ENCODE measurements around the gene FBLN2.

The FBLN2 gene

GRCh38 chr3:13533885-13534301 lies 15.0 kb upstream of the FBLN2 start:
- DNase-seq = no peak

- no peak for DNase-seq
Observed at GRCh38 chr3:13535526-13535875, 13.4 kb upstream of the FBLN2 start.

- no peak for DNase-seq
Observed at GRCh38 chr3:13535905-13536304, 13.0 kb upstream of the FBLN2 start.

GRCh38 chr3:13536432-13536831 lies 12.5 kb upstream of the FBLN2 start:
- no peak for DNase-seq

GRCh38 chr3:13536832-13537231 lies 12.1 kb upstream of the FBLN2 start:
- no peak for DNase-seq

GRCh38 chr3:13537244-13537908 lies 11.5 kb upstream of the FBLN2 start:
- DNase-seq = no peak

- DNase-seq = no peak
Observed at GRCh38 chr3:13537909-13538296, 11.0 kb upstream of the FBLN2 start.

GRCh38 chr3:13538520-13539291 lies 10.2 kb upstream of the FBLN2 start:
- DNase-seq = no peak

- no peak for DNase-seq
Observed at GRCh38 chr3:13539292-13539638, 9.7 kb upstream of the FBLN2 start.

GRCh38 chr3:13539671-13540070 lies 9.3 kb upstream of the FBLN2 start:
- DNase-seq = no peak

GRCh38 chr3:13540297-13540995 lies 8.5 kb upstream of the FBLN2 start:
- no peak for DNase-seq

- DNase-seq = no peak
Observed at GRCh38 chr3:13541691-13542090, 7.2 kb upstream of the FBLN2 start.

- DNase-seq = no peak
Observed at GRCh38 chr3:13542142-13542541, 6.8 kb upstream of the FBLN2 start.

- DNase-seq = no peak
Observed at GRCh38 chr3:13543253-13543652, 5.7 kb upstream of the FBLN2 start.

GRCh38 chr3:13544293-13544831 lies 4.6 kb upstream of the FBLN2 start:
- peak; percentile 44 for DNase-seq

GRCh38 chr3:13544951-13545651 lies 3.8 kb upstream of the FBLN2 start:
- DNase-seq = no peak

GRCh38 chr3:13545952-13546454 lies 2.9 kb upstream of the FBLN2 start:
- no peak for DNase-seq

GRCh38 chr3:13546667-13547171 lies 2.2 kb upstream of the FBLN2 start:
- no peak for DNase-seq

GRCh38 chr3:13547591-13548371 lies 1.1 kb upstream of the FBLN2 start:
- DNase-seq = no peak

- no peak for DNase-seq
Observed at GRCh38 chr3:13549623-13550422, 898 bp downstream of the FBLN2 start.

GRCh38 chr3:13550423-13550690 lies 1.4 kb downstream of the FBLN2 start:
- DNase-seq = no peak

Data from activated T-cell treated with anti-CD3 and anti-CD28 coated beads, Interleukin-2, amount 50 U/mL, for 1 hour (primary cell).